LNCAP (cell line): ENCODE data around the gene TRPM4.

Experiments used
- CTCF ChIP-seq: fragments of 450-650 bp; IDR thresholded peaks from 2 replicates; pipeline ENCODE4 v1.5.1; 2017; ENCODE audit warnings: mild to moderate bottlenecking

TRPM4 gene

GRCh38 chr19:49229416-49229815 lies 71.8 kb downstream of the TRPM4 start:
- TF ChIP-seq CTCF, result no peak

- TF ChIP-seq CTCF, result no peak
These were observed 73.8 kb downstream of the TRPM4 start for GRCh38 chr19:49231389-49231788.

- TF ChIP-seq CTCF, result no peak
These were observed 74.2 kb downstream of the TRPM4 start for GRCh38 chr19:49231804-49232203.

GRCh38 chr19:49233163-49233562 lies 75.6 kb downstream of the TRPM4 start:
- no peak for TF ChIP-seq CTCF

GRCh38 chr19:49241769-49242168 lies 84.2 kb downstream of the TRPM4 start:
- TF ChIP-seq CTCF, result no peak

GRCh38 chr19:49243129-49243528 lies 85.5 kb downstream of the TRPM4 start:
- no peak for TF ChIP-seq CTCF

GRCh38 chr19:49243726-49244125 lies 86.1 kb downstream of the TRPM4 start:
- no peak for TF ChIP-seq CTCF

GRCh38 chr19:49244256-49244655 lies 86.7 kb downstream of the TRPM4 start:
- no peak for TF ChIP-seq CTCF
